DMS53 treated with DMSO at 0.1 percent for 48 hours (cell line): ENCODE results near the gene MS4A3.
"Not testable (repeated sequence)": the region's sequence is repeated elsewhere in the genome, so short reads cannot be mapped to it uniquely, and the experiment has no call there.

Experiments
- DNase-seq: peaks from one replicate; lab custom pipeline; 2025; ENCODE audit not compliant: unreplicated experiment; lab: John Stamatoyannopoulos, UW

MS4A3 gene

DNA sequence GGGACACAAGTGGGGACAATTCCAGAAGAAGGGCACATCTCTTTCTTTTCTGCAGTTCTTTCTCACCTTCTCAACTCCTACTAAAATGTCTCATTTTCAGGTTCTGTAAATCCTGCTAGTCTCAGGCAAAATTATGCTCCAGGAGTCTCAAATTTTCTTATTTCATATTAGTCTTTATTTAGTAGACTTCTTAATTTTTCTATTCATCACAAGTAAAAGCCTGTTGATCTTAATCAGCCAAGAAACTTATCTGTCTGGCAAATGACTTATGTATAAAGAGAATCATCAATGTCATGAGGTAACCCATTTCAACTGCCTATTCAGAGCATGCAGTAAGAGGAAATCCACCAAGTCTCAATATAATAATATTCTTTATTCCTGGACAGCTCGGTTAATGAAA, 31.9 kb downstream of the MS4A3 start, which contains the start of gene MS4A2:
Gene MS4A2, plus strand, starts transcription at position 301 of the 400 bp plus-strand sequence. CDS start 102 bp downstream, outside the sequence.
- DNase-seq, result no peak

DNA sequence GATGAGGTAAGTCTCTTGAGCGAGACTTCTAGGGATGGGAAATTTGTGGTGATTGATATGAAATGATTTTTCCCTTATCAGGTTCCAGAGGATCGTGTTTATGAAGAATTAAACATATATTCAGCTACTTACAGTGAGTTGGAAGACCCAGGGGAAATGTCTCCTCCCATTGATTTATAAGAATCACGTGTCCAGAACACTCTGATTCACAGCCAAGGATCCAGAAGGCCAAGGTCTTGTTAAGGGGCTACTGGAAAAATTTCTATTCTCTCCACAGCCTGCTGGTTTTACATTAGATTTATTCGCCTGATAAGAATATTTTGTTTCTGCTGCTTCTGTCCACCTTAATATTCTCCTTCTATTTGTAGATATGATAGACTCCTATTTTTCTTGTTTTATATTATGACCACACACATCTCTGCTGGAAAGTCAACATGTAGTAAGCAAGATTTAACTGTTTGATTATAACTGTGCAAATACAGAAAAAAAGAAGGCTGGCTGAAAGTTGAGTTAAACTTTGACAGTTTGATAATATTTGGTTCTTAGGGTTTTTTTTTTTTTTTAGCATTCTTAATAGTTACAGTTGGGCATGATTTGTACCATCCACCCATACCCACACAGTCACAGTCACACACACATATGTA, 39.1 kb downstream of the MS4A3 start:
- DNase-seq, result no peak

DNA sequence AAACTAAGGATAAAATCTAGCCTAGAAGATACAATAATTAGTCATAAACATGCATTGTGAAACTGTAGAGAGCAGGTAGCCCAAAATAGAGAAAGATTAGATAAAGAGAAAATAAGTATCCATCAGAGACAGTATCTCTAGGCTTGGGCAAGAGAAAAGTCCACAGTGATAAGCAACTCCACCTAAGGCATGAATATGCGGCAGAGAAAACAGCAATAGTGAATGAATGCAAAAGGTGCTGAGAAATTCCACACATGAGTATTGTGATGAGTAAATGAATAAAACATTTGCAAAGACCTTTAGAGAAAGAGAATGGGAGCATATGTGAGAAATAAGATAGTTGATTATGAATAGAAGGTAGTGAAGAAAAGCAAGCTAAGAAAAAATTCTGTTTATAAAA, 40.7 kb downstream of the MS4A3 start:
- no peak for DNase-seq

DNA sequence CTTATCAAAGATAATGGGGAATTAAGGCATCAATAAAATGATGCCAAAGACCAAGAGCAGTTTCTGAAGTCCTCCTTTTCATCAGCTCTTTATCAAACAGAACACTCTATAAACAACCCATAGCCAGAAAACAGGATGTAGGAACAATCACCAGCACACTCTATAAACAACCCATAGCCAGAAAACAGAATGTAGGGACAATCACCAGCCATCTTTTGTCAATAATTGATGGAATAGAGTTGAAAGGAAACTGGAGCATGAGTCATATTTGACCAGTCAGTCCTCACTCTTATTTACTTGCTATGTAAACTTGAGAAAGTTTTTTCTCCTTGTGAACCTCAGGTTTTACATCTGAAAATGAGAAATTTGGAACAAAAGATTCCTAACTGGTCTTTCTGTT, 42.0 kb downstream of the MS4A3 start:
- DNase-seq, result peak; percentile 77

DNA sequence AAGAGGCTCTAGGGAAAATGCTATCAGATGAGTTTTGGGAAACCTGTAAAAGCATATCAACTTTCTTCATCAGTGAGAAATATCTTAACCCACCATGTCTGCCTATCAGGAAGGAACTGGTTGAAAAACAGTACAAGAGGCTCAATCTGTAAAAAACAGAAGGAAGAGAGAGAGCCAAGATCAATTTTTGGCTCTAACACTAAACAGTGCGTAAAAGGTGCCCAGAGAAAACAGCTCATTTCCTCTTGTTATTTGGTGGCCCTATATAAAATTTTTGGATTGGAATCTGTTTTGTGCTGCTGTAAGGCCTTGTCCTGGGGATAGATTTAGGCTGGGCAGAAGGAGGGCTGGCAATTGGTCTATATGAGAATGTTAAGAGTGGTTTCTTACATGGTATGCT, 44.1 kb downstream of the MS4A3 start:
- DNase-seq, result no peak

DNA sequence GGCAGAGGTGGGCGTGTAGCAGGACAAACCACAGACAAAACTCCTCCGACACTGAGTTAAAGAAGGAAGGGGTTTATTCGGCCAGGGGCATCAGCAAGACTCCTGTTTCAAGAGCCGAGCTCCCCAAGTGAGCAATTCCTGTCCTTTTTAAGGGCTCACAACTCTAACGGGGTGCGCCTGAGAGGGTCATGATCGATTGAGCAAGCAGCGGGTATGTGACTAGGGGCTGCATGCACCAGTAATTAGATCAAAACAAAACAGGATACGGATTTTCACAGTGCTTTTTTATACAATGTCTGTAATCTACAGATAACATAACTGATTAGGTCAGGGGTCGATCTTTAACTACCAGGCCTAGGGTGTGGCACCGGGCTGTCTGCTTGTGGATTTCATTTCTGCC, 44.9 kb downstream of the MS4A3 start:
- DNase-seq, result not testable (repeated sequence)

DNA sequence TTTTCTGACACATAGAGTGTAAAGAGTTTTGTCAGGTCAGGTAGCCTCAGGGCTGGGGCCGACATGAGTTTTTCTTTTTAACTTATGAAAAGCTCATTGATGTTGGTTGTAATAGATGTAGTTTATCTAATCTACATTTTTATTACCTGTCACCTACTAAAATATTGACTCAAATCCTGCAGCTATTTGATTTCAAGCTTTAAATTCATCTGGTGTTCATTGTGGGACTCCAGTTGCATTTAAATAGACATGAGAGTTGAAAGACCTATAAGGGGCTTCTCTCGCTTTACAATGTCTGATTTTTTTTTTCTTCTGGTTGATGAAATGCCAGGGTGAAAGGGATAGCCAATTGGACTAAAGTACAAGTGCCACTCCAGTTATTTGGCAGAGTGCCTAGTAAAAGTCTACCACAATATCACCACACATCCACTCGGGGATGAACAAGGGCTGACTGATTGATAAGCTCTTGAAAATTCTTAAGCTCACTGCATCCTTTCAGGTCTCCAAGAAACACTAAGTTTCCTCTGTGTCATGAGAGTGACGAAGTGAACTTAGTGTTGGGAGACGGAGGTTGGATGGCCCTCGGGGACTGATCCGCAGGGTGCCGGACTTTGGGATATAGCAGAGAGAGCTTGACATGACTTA, 48.1 kb downstream of the MS4A3 start:
- DNase-seq, result not testable (repeated sequence)

DNA sequence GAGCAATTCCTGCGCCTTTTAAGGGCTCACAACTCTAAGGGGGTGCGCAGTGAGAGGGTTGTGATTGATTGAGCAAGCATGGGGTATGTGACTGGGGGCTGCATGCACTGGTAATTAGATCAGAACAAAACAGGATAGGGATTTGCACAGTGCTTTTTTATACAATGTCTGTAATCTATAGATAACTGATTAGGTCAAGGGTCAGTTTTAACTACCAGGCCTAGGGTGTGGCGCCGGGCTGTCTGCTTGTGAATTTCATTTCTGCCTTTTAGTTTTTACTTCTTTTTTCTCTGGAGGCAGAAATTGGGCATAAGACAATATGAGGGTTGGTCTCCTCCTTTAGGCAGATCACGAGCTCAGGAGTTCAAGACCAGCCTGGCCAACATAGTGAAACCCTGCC, 52.2 kb downstream of the MS4A3 start:
- not testable (repeated sequence) for DNase-seq

DNA sequence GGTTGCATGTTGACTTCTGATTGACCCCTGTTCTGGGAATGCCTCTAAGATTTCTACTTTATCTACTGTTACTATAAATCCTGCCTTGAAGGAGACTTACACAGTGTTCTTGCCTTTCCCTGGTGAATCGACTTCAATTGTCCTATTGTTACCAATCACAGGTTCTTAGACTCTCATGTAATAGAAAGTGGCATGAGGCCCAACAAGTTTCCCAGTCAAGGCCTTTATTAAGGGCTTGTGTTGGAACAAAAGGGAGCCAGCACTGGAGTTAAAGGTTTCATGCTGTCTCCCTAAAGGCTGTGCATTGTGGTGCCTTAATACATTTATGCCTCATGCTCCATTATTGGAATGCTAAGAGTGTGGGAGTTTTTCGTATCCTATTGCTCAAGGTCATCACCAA, 55.3 kb downstream of the MS4A3 start:
- no peak for DNase-seq

DNA sequence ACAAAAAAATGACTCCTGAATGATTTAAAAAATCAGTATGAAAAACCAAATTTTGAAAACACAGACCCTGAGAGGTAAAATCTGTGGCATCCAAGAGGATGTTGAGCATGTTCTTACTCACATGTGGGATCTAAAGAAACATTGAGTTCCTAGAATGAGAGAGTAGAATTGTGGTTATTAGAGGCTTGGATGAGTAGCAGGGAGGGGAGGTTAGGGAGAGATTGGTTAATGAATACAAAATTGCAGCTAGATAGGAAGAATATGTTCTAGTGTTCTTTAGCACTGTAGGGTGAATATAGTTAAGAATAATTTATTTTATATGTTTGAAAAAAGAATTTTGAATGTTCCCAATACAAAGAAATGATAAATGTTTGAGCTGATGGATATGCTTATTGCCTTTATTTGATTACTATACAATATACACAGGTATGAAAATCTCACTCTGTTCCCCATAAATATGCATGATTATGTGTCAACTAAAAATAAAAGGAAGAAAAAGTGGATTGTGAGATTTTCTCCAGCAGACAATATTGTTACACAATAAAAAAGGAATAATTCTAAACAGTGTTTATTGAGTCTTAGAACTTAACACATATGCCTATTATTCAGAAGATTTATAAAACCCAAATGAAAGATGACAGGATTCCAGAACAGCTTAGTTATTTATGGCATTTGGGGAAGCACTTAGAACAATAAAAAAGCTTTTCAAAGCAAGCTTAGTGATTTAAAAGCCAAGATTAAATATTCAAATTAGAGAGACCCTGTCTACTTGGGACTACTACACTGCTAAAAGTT, 60.7 kb downstream of the MS4A3 start:
- no peak for DNase-seq

DNA sequence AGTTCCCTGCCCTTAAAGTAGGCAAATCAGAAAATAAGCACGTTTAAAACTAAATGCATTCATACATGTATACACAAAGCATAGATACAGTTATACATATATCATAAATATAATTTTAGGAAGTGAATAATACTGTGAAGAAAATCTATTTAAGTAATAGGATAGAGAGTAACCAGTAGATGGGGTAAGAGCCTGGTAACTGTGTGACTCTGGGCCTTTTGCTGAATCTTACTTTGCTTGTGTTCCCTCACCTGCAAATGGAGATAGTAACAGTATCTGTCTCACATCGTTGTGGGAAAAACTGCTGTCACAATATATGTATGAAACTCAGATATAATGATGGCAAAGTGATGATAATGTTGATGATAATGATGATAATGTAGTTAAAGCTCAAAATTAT, 61.9 kb downstream of the MS4A3 start:
- DNase-seq, result no peak

DNA sequence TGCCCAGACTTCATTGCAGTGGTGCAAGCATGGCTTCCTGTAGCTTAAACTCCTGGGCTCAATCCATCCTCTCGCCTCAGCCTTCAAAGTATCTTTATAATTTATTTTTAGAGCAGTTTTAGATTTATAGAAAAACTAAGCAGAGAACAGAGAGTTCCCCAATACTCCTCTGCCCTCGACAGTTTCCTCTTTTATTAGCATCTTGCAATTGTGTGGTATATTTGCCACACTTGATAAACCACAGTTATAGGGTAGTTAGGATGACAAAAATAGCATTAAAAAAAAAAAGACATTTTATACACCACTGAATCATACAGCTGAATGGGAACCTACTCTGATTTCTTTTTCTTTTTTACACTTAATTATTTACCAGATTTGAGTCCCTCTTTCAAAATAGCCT, 63.2 kb downstream of the MS4A3 start:
- no peak for DNase-seq
